ENCODE measurements around the gene PEMT.
"Not testable (repeated sequence)": the region's sequence is repeated elsewhere in the genome, so short reads cannot be mapped to it uniquely, and the experiment has no call there.

The PEMT gene

GRCh38 chr17:17466511-17466910 is 125.0 kb downstream of the PEMT start:
- Mint-ChIP-seq H3K4me1 (ENCODE audit: low read depth in 2 of 2) (no peaks in the 10 kb centered on the region), H3K36me3 (ENCODE audit: insufficient read depth) (no peaks in the 10 kb centered on the region), H3K27ac (no peak overlapping the region), H3K4me3 (no peak overlapping the region), H3K9me3 (no peaks in the 10 kb centered on the region), H3K27me3 (peaks cover 37 to 71% of the 10 kb centered on the region in 2 donors)
- DNase-seq = no peak
- no peak for ATAC-seq (replicated peaks)

- not testable (repeated sequence) for ATAC-seq (replicated peaks); H3K4me3 Mint-ChIP-seq
- H3K27me3 Mint-ChIP-seq = peaks cover 32 to 65% of the 10 kb centered on the region in 2 donors
These were observed 125.6 kb downstream of the PEMT start for GRCh38 chr17:17465878-17466277.

GRCh38 chr17:17463821-17464220 is 127.7 kb downstream of the PEMT start:
- Mint-ChIP-seq H3K9me3 (peaks cover 4 to 8% of the 10 kb centered on the region in 2 donors), H3K27ac (no peak overlapping the region), H3K4me1 (ENCODE audit: low read depth in 2 of 2) (no peaks in the 10 kb centered on the region), H3K27me3 (peaks cover 27 to 46% of the 10 kb centered on the region in 2 donors), H3K4me3 (no peak overlapping the region), H3K36me3 (ENCODE audit: insufficient read depth) (no peaks in the 10 kb centered on the region)
- DNase-seq (no peak), ATAC-seq (replicated peaks) (no peak)

More at GRCh38 chr17:17465878-17466277, 125.6 kb downstream of the PEMT start:
- DNase-seq; H3K27ac Mint-ChIP-seq; H3K36me3 Mint-ChIP-seq (ENCODE audit: insufficient read depth); H3K4me1 Mint-ChIP-seq (ENCODE audit: low read depth in 2 of 2); H3K9me3 Mint-ChIP-seq: not testable (repeated sequence)

GRCh38 chr17:17462048-17462824 is 129.3 kb downstream of the PEMT start:
- no peak for ATAC-seq (replicated peaks)
- Mint-ChIP-seq H3K9me3 (peaks cover 4 to 8% of the 10 kb centered on the region in 2 donors), H3K27ac (no peak overlapping the region), H3K4me3 (no peak overlapping the region), H3K27me3 (peaks cover 26 to 31% of the 10 kb centered on the region in 2 donors), H3K36me3 (ENCODE audit: insufficient read depth) (no peaks in the 10 kb centered on the region), H3K4me1 (ENCODE audit: low read depth in 2 of 2) (no peaks in the 10 kb centered on the region)
- DNase-seq = no peak

- ATAC-seq (replicated peaks) = no peak
These were observed 131.5 kb downstream of the PEMT start for GRCh38 chr17:17460038-17460437.

GRCh38 chr17:17457680-17458079 is 133.8 kb downstream of the PEMT start:
- ATAC-seq (replicated peaks) = no peak
- Mint-ChIP-seq H3K36me3 (ENCODE audit: insufficient read depth) (no peaks in the 10 kb centered on the region), H3K9me3 (peaks cover 4 to 8% of the 10 kb centered on the region in 2 donors), H3K27ac (no peak overlapping the region), H3K4me3 (no peak overlapping the region), H3K4me1 (ENCODE audit: low read depth in 2 of 2) (no peaks in the 10 kb centered on the region), H3K27me3 (peaks cover 0 to 19% of the 10 kb centered on the region in 2 donors)
- no peak for DNase-seq

More at GRCh38 chr17:17460038-17460437, 131.5 kb downstream of the PEMT start:
- Mint-ChIP-seq H3K27ac (peak overlapping the region in 1 of 2 donors; percentile 0), H3K9me3 (peaks cover 4 to 8% of the 10 kb centered on the region in 2 donors), H3K4me1 (ENCODE audit: low read depth in 2 of 2) (no peaks in the 10 kb centered on the region), H3K27me3 (peaks cover 13 to 25% of the 10 kb centered on the region in 2 donors), H3K4me3 (no peak overlapping the region), H3K36me3 (ENCODE audit: insufficient read depth) (no peaks in the 10 kb centered on the region)
- no peak for DNase-seq

GRCh38 chr17:17456251-17456650 is 135.3 kb downstream of the PEMT start:
- H3K9me3 Mint-ChIP-seq = peaks cover 4 to 8% of the 10 kb centered on the region in 2 donors
- peaks cover 0 to 19% of the 10 kb centered on the region in 2 donors for H3K27me3 Mint-ChIP-seq
- no peak overlapping the region for H3K27ac Mint-ChIP-seq
- H3K36me3 Mint-ChIP-seq (ENCODE audit: insufficient read depth) = no peaks in the 10 kb centered on the region
- ATAC-seq (replicated peaks) = no peak
- H3K4me1 Mint-ChIP-seq (ENCODE audit: low read depth in 2 of 2) = no peaks in the 10 kb centered on the region
- no peak for DNase-seq
- no peak overlapping the region for H3K4me3 Mint-ChIP-seq

Measured in effector memory CD8-positive, alpha-beta T cell (primary cell).